Measurements from ENCODE around the gene CCL13. TPM values are rescaled to one million over a fixed set of nuclear protein-coding genes. Genes with fewer than 3 reads are reported as not detected.
A peak's percentile ranks its signal among the peaks of the same experiment; 100 is the strongest.

The CCL13 gene
- total and polyA plus RNA-seq, 10 of the 15 experiments (the other 5 are each of a cell fraction or from before 2014, with no cell fraction given), result not detected

DNA sequence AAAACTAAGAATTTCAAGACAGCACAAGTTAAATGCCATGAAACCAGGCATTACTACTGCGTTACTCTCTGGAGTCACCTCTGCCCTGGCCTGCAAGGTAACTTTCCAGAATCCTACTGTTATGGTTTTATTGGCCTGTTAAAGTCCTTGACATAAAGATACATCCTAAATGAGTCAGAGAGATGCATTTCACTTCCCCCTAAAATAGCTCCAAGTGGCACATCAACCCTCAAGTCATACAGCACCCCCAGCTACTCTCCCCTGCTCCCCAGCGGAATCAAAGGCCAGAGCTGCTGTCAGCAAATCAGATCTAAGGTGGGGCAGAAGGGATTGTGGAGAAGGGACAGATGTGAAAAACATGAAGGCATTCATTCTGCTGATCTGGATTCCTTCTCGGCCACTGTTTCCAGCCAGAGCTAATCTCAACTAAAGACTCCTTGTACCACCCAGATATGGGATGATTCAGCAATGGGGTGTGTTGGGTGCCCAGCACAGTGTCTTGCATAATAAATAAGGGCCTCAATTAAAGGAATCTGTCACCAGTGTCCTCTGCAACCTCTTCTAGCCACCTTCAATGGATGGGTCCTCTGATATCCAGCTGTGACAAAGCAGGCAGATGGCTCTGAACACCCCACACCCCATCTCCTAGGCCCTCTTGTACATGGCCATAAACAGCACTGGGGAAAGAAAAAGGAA, 15.3 kb downstream of the CCL13 start:
- CTCF ChIA-PET, result interaction anchor here (0.9 to 7.2 kb wide), 6 partner anchors 9 to 171 kb away, joined by 3 to 66 read pairs (median 3); partner anchors contain the start of gene CCL1
- no peak; the same call in 1 of the 3 replicates for ATAC-seq
- RAD21 ChIA-PET (ENCODE audit: unreplicated experiment), result interaction anchor here (1.4 to 2.7 kb wide), 2 partner anchors 9 to 11 kb away, joined by 6 to 7 read pairs; partner anchors contain the start of gene CCL1
- H3K4me1 ChIP-seq (ENCODE audit: control insufficient read depth, insufficient read depth, low read length), result peaks cover 13% of the 10 kb centered on the region
- no peak for FAIRE-seq
- POLR2A ChIA-PET, result interaction anchor here (1.3 to 2.0 kb wide), 2 partner anchors 9 to 12 kb away, joined by 3 to 5 read pairs; partner anchors contain the start of gene CCL1
- no peak for DNase-seq (ENCODE audit: low read depth, low spot score)
- no peak overlapping the region for H3K27ac ChIP-seq (ENCODE audit: control insufficient read depth, insufficient read depth)
- no peak overlapping the region for H3K9ac ChIP-seq (ENCODE audit: control insufficient read depth, insufficient read depth, low read length)
- no TSS peak for BruUV-seq (replicated peaks)
- in situ Hi-C loops (cut with MboI) (no loop called here), intact Hi-C loops (cut with micrococcal nuclease; ENCODE audit: unreplicated experiment) (loop anchor here (10.0 kb wide), 1 partner anchor 407 kb away; no protein-coding TSS in a partner anchor)
- SMC1A ChIA-PET (ENCODE audit: uncharacterized antibody, unreplicated experiment), result interaction anchor here (1.7 to 3.4 kb wide), 3 partner anchors 10 to 32 kb away, joined by 3 to 19 read pairs (median 14); partner anchors contain the start of gene CCL1
- no peak overlapping the region for H3K4me2 ChIP-seq (ENCODE audit: control insufficient read depth, insufficient read depth)
- no peak overlapping the region for H3K4me3 ChIP-seq
- no peaks in the 10 kb centered on the region for H3K9me3 ChIP-seq (replicated peaks; ENCODE audit: control insufficient read depth, insufficient read depth, low read length)
- no peak for TF ChIP-seq ZNF384 (IDR thresholded peaks at IDR 0.05; ENCODE audit: borderline replicate concordance, low read depth, low read length)
- TF ChIP-seq MLLT1 (IDR thresholded peaks at IDR 0.05), result 0 out of 2 replicates have a peak, but pooled peaks have one; percentile 38
- TF ChIP-seq SPI1 (IDR thresholded peaks at IDR 0.05; ENCODE audit: borderline replicate concordance, insufficient read depth, low read depth, low read length), result peak; percentile 13; the same call in 1 of the 2 replicates
- H2AFZ ChIP-seq (ENCODE audit: control insufficient read depth, low read depth, low read length), result no peak overlapping the region
- no peaks in the 10 kb centered on the region for H3K79me2 ChIP-seq (ENCODE audit: control insufficient read depth, insufficient read depth, low read length)
- no peaks in the 10 kb centered on the region for H4K20me1 ChIP-seq (ENCODE audit: control insufficient read depth, insufficient read depth)
- H3K27me3 ChIP-seq (replicated peaks in 1 of 2; ENCODE audit: control insufficient read depth in 2 of 2, insufficient read depth in 2 of 2, low read length in 1 of 2), result peaks cover 0 to 12% of the 10 kb centered on the region in 2 experiments; a peak in 2 of 4 replicates
- 55% methylated on average over 3 of the region's 3 CpGs for WGBS (ENCODE audit: insufficient coverage, insufficient replicate concordance, low lambda C conversion rate, missing lambda C conversion rate)
- no peaks in the 10 kb centered on the region for H3K36me3 ChIP-seq (ENCODE audit: control insufficient read depth in 2 of 2, insufficient read depth in 2 of 2, low read length in 1 of 2)

Data from GM12878 (cell line).